Hepatocyte (in vitro differentiated cells): ENCODE data around the gene PLA2G4E.

Source experiments
- CTCF ChIP-seq: fragments of 200-600 bp; sonication (generic); IDR thresholded peaks from 2 replicates; pipeline ENCODE4 v1.5.1; 2016; ENCODE audit warnings: antibody characterized with exemption, mild to moderate bottlenecking; ENCODE audit not compliant: poor library complexity
- EZH2phosphoT487 ChIP-seq: fragments of 200-600 bp; sonication (generic); IDR thresholded peaks from one replicate; pipeline ENCODE4 v1.6.1; 2018; ENCODE audit warnings: antibody characterized with exemption, mild to moderate bottlenecking, low read depth, moderate library complexity; ENCODE audit not compliant: unreplicated experiment, severe bottlenecking

GRCh38 chr15:41932101-41932500 is 88.7 kb downstream of the PLA2G4E start:
- TF ChIP-seq CTCF, result no peak
- TF ChIP-seq EZH2phosphoT487, result no peak
